Fibroblast of lung (primary cell): ENCODE data around the gene TGM2. TPM values are rescaled to one million over a fixed set of nuclear protein-coding genes. Genes with fewer than 3 reads are reported as not detected.

Experiments used
- DNase-seq, 2 donors: peaks; one replicate each; pipeline versions ENCODE4 v3.0.0 to v3.0.0-alpha.2; 2010; ENCODE audit warnings: low read depth in 2 of 2
- H2AFZ ChIP-seq: 2 replicates; pipeline ENCODE4 v1.5.1; 2012; ENCODE audit warnings: low read length, control low read depth, inconsistent platforms
- H3K27ac ChIP-seq: 2 replicates; pipeline ENCODE4 v1.5.1; 2011; ENCODE audit warnings: low read length, control low read depth; ENCODE audit not compliant: insufficient read depth
- H3K27me3 ChIP-seq: 2 replicates; pipeline ENCODE4 v1.5.1; 2011; ENCODE audit warnings: mild to moderate bottlenecking, low read length; ENCODE audit not compliant: control insufficient read depth, insufficient read depth
- H3K36me3 ChIP-seq: 2 replicates; pipeline ENCODE4 v1.5.1; 2011; ENCODE audit warnings: low read length; ENCODE audit not compliant: control insufficient read depth, insufficient read depth
- H3K4me1 ChIP-seq: 2 replicates; pipeline ENCODE4 v1.5.1; 2011; ENCODE audit warnings: low read length; ENCODE audit not compliant: control insufficient read depth, insufficient read depth; ENCODE audit errors: extremely low read depth
- H3K4me2 ChIP-seq: 2 replicates; pipeline ENCODE4 v1.5.1; 2011; ENCODE audit warnings: low read length, control low read depth; ENCODE audit not compliant: insufficient read depth; ENCODE audit errors: extremely low read depth
- H3K4me3 ChIP-seq, 4 experiments: fragments of 200-600 bp in 1 of 4; sonication (generic) in 1 of 4; replicated peaks in 1 of 4; 2 replicates each; pipeline ENCODE4 v1.5.1; 2011 to 2016; ENCODE audit warnings: low read length in 4 of 4, low read depth in 3 of 4, mild to moderate bottlenecking in 3 of 4, control low read depth in 2 of 4, inconsistent platforms in 1 of 4, mixed read lengths in 1 of 4; ENCODE audit not compliant: insufficient read depth in 1 of 4; ENCODE audit errors: control extremely low read depth in 1 of 4
- H3K79me2 ChIP-seq: 2 replicates; pipeline ENCODE4 v1.5.1; 2012; ENCODE audit warnings: mild to moderate bottlenecking, low read length, inconsistent platforms; ENCODE audit not compliant: control insufficient read depth, insufficient read depth
- H3K9ac ChIP-seq: 2 replicates; pipeline ENCODE4 v1.5.1; 2011; ENCODE audit warnings: mild to moderate bottlenecking, low read length, control low read depth; ENCODE audit not compliant: insufficient read depth
- H3K9me3 ChIP-seq: 2 replicates; pipeline ENCODE4 v1.5.1; 2012; ENCODE audit warnings: low read depth, low read length; ENCODE audit not compliant: control insufficient read depth, insufficient read depth
- H4K20me1 ChIP-seq: 2 replicates; pipeline ENCODE4 v1.5.1; 2011; ENCODE audit warnings: low read length; ENCODE audit not compliant: control insufficient read depth, insufficient read depth; ENCODE audit errors: extremely low read depth
- EZH2 ChIP-seq: IDR thresholded peaks from 2 replicates; pipeline ENCODE4 v1.5.1; 2012; ENCODE audit warnings: low read length, control low read depth, mild to moderate bottlenecking; ENCODE audit errors: missing control alignments
- polyA plus RNA-seq, 2 donors: library from polyadenylated mRNA; depleted of rRNA in 1 of 2; stranded (reverse) in 1 of 2; unstranded in 1 of 2; fragments of >200 nt; gene quantifications; 2 replicates each; pipeline ENCODE4 v1.2.1, GENCODE V29; 2011 to 2012; ENCODE audit warnings: missing spikeins in 1 of 2
- total RNA-seq: library from RNA; depleted of rRNA; stranded (reverse); fragments of >200 nt; gene quantifications from 2 replicates; pipeline ENCODE4 v1.2.1, GENCODE V29; 2014
- TF ChIP-seq, protein P1 (sequence below), 2 donors: IDR thresholded peaks in 1 of 2; conservative IDR thresholded peaks in 1 of 2; 1 replicate in 1 of 2; 2 replicates in 1 of 2; pipeline ENCODE4 v1.5.1; 2011 to 2012; ENCODE audit warnings: low read length in 2 of 2, control low read depth in 1 of 2, inconsistent platforms in 1 of 2, low read depth in 1 of 2, mild to moderate bottlenecking in 1 of 2

TGM2 gene
- total and polyA plus RNA-seq, 2 donors (not counting 1 experiment from before 2014, with no cell fraction given): 103 to 238 TPM

DNA sequence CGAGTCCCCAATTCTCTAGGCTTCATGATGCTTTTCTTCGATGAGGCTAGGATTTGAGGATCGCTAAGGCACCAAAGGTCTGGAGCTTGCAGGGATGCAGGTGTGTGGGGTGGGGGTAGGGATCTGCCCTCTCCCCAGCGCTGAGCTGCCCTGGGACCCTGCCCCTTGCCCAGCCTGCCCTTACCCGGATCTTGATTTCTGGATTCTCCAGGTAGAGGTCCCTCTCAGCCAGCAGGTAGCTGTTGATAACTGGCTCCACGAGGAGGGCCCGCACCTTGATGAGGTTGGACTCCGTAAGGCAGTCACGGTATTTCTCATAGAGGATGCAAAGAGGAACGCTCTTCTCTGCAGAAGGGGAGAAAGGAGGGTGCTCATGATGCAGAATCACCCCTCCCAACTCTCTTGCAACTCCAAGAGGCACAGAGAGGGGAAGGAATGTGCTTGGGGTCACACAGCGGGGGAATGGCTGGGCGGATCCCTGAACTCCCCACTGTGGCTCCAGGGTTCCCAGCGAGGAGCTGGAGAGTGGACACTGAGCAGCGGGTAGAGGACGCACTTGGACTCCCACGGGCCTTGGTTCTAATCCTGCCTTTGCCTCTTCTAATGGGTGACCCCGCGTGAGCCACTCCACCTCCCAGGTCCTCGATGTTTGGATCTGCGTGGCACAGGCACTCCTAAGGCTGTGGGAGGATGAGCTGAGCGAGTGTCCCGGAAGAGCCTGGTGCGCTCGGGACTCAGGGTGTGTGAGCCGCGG lies 32.7 kb downstream of the TGM2 start:
- Histone ChIP-seq H3K27ac (no peak overlapping the region), H3K36me3 (peaks cover 18% of the 10 kb centered on the region), H3K79me2 (no peaks in the 10 kb centered on the region), H3K9ac (no peak overlapping the region), H3K4me1 (peaks cover 9% of the 10 kb centered on the region), H3K9me3 (no peaks in the 10 kb centered on the region), H2AFZ (no peak overlapping the region), H3K4me2 (no peak overlapping the region), H3K27me3 (no peaks in the 10 kb centered on the region), H4K20me1 (no peaks in the 10 kb centered on the region), H3K4me3 (no peak overlapping the region)
- DNase-seq: no peak
- no peak for TF ChIP-seq EZH2
- TF ChIP-seq, protein P1, sequence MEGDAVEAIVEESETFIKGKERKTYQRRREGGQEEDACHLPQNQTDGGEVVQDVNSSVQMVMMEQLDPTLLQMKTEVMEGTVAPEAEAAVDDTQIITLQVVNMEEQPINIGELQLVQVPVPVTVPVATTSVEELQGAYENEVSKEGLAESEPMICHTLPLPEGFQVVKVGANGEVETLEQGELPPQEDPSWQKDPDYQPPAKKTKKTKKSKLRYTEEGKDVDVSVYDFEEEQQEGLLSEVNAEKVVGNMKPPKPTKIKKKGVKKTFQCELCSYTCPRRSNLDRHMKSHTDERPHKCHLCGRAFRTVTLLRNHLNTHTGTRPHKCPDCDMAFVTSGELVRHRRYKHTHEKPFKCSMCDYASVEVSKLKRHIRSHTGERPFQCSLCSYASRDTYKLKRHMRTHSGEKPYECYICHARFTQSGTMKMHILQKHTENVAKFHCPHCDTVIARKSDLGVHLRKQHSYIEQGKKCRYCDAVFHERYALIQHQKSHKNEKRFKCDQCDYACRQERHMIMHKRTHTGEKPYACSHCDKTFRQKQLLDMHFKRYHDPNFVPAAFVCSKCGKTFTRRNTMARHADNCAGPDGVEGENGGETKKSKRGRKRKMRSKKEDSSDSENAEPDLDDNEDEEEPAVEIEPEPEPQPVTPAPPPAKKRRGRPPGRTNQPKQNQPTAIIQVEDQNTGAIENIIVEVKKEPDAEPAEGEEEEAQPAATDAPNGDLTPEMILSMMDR (conservative IDR thresholded peaks at IDR 0.05 in 1 of 2, IDR thresholded peaks at IDR 0.05 in 1 of 2; ENCODE audit: low read depth in 1 of 2, low read length in 2 of 2): no peak

DNA sequence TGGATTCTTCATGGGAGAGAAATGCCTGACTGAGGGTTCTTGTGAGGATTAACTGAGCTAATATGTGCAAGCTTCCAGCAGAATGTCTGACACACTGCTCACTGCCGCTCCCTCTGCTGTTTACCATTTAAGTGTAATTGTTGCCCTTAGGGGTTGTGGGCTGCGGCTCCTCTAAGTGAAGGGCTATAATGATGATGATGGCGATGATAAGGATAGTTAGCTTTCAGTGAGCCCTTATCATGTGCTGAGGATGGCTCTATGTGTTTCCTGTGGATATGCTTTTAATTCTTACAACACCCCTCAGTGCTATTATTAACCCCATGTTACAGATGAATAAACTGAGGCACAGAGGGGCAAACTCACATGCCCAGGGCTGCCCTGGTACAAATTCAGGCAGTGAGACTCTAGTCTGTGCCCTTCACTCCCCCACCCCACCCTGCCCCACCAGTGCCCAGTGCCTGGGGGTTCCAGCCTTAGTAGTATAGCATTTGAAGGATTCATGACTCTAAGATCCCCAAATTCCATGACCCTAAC lies 33.4 kb downstream of the TGM2 start:
- peaks cover 16% of the 10 kb centered on the region for H3K36me3 ChIP-seq
- no peaks in the 10 kb centered on the region for H3K79me2 ChIP-seq
- no peaks in the 10 kb centered on the region for H4K20me1 ChIP-seq
- no peak for TF ChIP-seq EZH2
- TF ChIP-seq, protein P1 (conservative IDR thresholded peaks at IDR 0.05 in 1 of 2, IDR thresholded peaks at IDR 0.05 in 1 of 2; ENCODE audit: low read depth in 1 of 2, low read length in 2 of 2): no peak
- H2AFZ ChIP-seq: no peak overlapping the region
- DNase-seq: no peak
- no peaks in the 10 kb centered on the region for H3K9me3 ChIP-seq
- H3K4me1 ChIP-seq: peaks cover 15% of the 10 kb centered on the region
- no peak overlapping the region for H3K27ac ChIP-seq
- H3K4me2 ChIP-seq: no peak overlapping the region
- no peak overlapping the region for H3K9ac ChIP-seq
- no peaks in the 10 kb centered on the region for H3K27me3 ChIP-seq
- no peak overlapping the region for H3K4me3 ChIP-seq

DNA sequence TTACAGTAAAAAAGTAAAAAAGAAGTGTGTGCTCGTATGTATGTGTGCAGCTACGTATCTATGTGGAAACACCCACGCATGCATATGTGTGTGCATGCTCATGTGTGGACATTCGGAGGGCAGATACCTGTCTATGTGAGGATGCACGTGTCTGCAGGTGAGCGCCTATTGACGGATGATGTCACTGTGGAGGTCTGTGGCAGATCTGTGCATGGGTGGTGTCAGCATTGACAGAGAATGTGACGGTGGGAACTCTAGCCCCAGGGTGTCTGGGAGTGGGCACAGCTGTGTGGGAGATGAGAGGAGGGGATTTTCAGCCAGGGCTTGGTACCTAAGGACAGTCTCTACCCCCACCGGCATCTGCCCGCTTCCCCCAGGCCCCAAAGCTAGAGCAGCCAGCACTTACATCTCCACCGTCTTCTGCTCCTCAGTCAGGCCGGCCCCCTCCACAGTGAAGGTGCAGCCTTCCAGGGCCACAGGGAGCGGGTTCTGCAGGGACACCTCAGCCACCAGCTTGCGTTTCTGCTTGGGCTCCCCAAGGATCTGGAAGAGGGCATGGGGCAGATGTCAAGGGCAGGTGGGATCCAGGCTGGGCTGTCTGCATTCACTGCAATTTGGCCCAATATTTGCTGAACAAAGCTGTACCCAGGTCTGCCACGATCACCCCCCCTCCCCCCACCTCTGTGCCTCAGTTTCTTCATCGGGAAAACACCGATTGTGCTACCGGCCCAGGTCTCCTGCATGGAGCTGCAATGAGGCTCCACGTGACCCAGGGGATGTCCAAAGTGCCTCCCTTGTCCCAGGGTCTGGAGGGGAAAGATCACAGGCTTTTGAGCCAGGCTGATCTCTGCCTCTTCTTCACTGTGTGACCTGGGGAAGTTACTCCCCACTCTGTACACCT lies 34.1 kb downstream of the TGM2 start:
- Histone ChIP-seq H3K4me1 (peaks cover 22% of the 10 kb centered on the region), H3K79me2 (no peaks in the 10 kb centered on the region), H3K27me3 (no peaks in the 10 kb centered on the region), H3K27ac (no peak overlapping the region), H3K4me3 (no peak overlapping the region), H3K9me3 (no peaks in the 10 kb centered on the region), H4K20me1 (no peaks in the 10 kb centered on the region), H2AFZ (no peak overlapping the region), H3K4me2 (no peak overlapping the region), H3K36me3 (peaks cover 11% of the 10 kb centered on the region), H3K9ac (no peak overlapping the region)
- no peak for TF ChIP-seq EZH2
- TF ChIP-seq, protein P1 (conservative IDR thresholded peaks at IDR 0.05 in 1 of 2, IDR thresholded peaks at IDR 0.05 in 1 of 2; ENCODE audit: low read depth in 1 of 2, low read length in 2 of 2): no peak
- DNase-seq: no peak
